Panc1 (cell line): ENCODE results near the gene TBC1D32. TPM values are rescaled to one million over a fixed set of nuclear protein-coding genes. Genes with fewer than 3 reads are reported as not detected.

Source experiments
- total RNA-seq: library from RNA; stranded (reverse); gene quantifications from one replicate; pipeline ENCODE4 v1.2.1, GENCODE V29; 2021; ENCODE audit not compliant: unreplicated experiment

Gene TBC1D32
- total RNA-seq, 1 experiment from 2014 or later = 15.8 TPM

Other genes with a start within 250 kb of the TBC1D32 start
- gene GJA1, start 101.2 kb upstream of the TBC1D32 start, total RNA-seq = 3.8 TPM